GM12864 (cell line): ENCODE measurements around the gene CRTC2.
"Not testable (repeated sequence)": the region's sequence is repeated elsewhere in the genome, so short reads cannot be mapped to it uniquely, and the experiment has no call there.

Experiments used
- DNase-seq: peaks from one replicate; pipeline ENCODE4 v3.0.0-alpha.2; 2011; ENCODE audit warnings: low read depth
- H3K4me3 ChIP-seq: 2 replicates; pipeline ENCODE4 v1.5.1; 2011; ENCODE audit warnings: mild to moderate bottlenecking, low read depth, low read length, control low read depth
- TF ChIP-seq, protein P1 (sequence below): IDR thresholded peaks from 2 replicates; pipeline ENCODE4 v1.5.1; 2011; ENCODE audit warnings: low read depth, mild to moderate bottlenecking, moderate library complexity, low read length, control low read depth, inconsistent platforms; ENCODE audit errors: missing control alignments

CRTC2 gene

DNA sequence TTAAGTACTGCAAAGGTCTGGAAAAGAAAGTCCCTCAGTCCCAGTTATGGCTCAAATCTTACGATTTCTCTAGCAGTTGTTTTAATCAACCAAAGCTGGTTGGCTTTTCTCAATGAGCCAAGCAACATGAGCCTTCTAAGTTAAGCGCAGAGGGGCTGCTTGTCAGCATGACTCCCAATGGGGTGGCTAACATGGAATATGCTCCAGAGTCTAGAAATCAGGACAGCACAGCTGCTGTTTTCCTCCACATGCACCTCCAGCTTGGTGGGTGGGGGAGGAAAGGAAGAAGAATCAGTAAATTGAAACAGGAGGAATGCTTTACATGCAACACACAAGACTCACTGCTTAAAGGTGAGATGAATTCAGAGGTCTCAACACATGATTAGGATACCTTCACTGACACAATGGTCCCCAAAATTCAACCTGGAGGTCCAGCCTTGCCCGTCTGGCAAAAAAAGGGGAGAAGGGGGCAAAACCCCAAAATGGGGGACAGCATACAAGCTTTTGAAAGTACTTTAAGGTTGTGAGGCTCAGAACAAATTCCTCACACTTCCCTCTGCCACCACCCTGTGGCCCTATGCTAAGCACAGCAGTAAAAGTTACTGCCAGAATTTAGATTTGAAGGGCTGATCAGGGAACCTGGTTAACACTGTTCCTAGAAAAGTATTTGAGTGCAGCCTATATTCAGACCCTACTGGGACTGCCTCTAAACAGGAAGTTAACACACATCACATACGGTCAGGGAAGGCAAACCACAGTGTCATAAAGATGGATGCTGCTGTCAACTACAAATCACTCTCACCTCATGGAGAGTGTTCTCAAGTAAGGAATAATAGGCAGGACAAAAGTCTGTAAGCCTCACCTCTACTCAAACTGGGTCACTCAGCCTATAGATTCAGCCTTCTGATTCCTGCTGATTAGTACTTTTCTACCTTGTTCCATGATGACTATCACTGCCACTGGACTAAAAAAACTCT is 38.2 kb downstream of the CRTC2 start:
- DNase-seq = no peak
- TF ChIP-seq, protein P1, sequence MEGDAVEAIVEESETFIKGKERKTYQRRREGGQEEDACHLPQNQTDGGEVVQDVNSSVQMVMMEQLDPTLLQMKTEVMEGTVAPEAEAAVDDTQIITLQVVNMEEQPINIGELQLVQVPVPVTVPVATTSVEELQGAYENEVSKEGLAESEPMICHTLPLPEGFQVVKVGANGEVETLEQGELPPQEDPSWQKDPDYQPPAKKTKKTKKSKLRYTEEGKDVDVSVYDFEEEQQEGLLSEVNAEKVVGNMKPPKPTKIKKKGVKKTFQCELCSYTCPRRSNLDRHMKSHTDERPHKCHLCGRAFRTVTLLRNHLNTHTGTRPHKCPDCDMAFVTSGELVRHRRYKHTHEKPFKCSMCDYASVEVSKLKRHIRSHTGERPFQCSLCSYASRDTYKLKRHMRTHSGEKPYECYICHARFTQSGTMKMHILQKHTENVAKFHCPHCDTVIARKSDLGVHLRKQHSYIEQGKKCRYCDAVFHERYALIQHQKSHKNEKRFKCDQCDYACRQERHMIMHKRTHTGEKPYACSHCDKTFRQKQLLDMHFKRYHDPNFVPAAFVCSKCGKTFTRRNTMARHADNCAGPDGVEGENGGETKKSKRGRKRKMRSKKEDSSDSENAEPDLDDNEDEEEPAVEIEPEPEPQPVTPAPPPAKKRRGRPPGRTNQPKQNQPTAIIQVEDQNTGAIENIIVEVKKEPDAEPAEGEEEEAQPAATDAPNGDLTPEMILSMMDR = peak; percentile 42
- H3K4me3 ChIP-seq = peak overlapping the region; percentile 70; the same call in 1 of the 2 replicates

GRCh38 chr1:153916297-153916696 is 42.1 kb downstream of the CRTC2 start:
- DNase-seq = no peak
- no peak overlapping the region for H3K4me3 ChIP-seq
- TF ChIP-seq, protein P1 = no peak

GRCh38 chr1:153912349-153912748 is 46.1 kb downstream of the CRTC2 start:
- TF ChIP-seq, protein P1 = no peak
- H3K4me3 ChIP-seq = no peak overlapping the region
- DNase-seq = no peak

GRCh38 chr1:153910560-153910959 is 47.9 kb downstream of the CRTC2 start:
- not testable (repeated sequence) for DNase-seq, H3K4me3 ChIP-seq

- H3K4me3 ChIP-seq = no peak overlapping the region
- TF ChIP-seq, protein P1 = no peak
- DNase-seq = no peak
Measured at GRCh38 chr1:153908071-153908470, 50.3 kb downstream of the CRTC2 start.

GRCh38 chr1:153907134-153907533 is 51.3 kb downstream of the CRTC2 start:
- no peak for DNase-seq
- H3K4me3 ChIP-seq = no peak overlapping the region
- TF ChIP-seq, protein P1 = no peak

DNA sequence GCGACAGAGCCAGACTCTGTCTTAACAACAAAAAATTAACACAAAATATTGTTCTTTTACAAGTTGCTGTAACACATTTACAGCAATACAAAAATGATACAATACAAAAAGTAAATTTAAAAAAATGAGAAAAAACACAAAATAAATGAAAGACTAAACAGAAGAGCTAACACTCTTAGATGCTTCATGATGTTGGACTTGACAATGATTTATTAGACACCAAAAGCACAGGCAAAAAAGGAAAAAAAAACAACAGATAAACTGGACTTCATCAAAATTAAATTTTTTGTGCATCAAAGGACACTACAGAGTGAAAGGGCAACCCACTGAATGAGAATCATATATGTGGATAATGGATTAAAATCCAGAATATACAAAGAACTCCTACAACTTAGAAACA is 52.0 kb downstream of the CRTC2 start:
- H3K4me3 ChIP-seq = no peak overlapping the region
- DNase-seq = no peak
- TF ChIP-seq, protein P1 = no peak

- DNase-seq, H3K4me3 ChIP-seq: not testable (repeated sequence)
Measured at GRCh38 chr1:153905908-153906307, 52.5 kb downstream of the CRTC2 start.
